ENCODE results near the gene SYDE1.

Gene SYDE1

DNA sequence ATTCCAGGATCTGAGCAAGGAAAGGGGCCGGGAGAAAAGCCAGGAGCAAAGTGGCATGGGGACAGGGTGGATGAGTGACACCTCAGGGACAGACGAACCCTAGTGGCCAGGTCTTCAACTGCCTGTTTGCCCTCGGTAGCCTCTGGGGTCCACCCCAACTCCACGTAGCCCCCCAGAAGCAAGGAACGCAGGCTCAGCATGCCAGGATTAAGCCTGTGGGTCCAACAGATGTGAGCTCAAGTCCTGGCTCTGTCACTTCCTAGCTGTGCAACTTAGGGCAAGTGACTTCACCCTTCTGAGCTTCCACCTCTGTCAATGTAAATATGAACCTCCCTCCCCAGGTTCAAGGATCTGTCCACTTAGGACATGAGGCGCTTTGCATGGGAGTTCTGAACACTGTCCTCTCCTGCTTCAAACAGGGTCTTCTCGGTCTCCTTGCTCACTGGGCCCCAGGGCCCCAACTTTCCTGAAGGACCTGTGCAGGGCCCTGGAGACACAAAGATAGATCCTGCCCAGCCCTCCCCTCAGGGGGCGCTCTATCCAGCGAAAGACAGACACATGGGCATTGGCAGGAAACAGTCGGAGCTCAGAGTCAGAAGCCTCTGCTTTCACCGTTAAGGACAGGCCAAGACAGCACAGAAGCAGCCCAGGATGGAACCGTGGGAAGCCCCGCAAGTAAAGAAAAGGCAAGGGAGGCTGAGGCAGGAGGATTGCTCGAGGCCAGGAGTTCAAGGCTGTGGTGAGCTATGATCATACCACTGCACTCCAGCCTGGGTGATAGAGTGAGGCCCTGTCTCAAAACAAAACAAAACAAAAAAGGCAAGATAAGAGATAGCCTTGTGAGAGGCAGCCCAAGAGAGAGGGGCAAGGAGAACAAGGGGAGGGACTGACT lies 13.2 kb downstream of the SYDE1 start:
- Histone ChIP-seq H3K27me3 (ENCODE audit: insufficient read depth, low read depth, severe bottlenecking) (no peaks in the 10 kb centered on the region), H3K4me3 (ENCODE audit: low read depth, low read length) (no peak overlapping the region), H3K9me3 (ENCODE audit: severe bottlenecking) (no peaks in the 10 kb centered on the region), H3K27ac (no peak overlapping the region), H3K36me3 (peaks cover 75% of the 10 kb centered on the region)
- DNase-seq = no peak
- no peak for TF ChIP-seq CTCF (IDR thresholded peaks at IDR 0.05; ENCODE audit: low read depth, low read length)

DNA sequence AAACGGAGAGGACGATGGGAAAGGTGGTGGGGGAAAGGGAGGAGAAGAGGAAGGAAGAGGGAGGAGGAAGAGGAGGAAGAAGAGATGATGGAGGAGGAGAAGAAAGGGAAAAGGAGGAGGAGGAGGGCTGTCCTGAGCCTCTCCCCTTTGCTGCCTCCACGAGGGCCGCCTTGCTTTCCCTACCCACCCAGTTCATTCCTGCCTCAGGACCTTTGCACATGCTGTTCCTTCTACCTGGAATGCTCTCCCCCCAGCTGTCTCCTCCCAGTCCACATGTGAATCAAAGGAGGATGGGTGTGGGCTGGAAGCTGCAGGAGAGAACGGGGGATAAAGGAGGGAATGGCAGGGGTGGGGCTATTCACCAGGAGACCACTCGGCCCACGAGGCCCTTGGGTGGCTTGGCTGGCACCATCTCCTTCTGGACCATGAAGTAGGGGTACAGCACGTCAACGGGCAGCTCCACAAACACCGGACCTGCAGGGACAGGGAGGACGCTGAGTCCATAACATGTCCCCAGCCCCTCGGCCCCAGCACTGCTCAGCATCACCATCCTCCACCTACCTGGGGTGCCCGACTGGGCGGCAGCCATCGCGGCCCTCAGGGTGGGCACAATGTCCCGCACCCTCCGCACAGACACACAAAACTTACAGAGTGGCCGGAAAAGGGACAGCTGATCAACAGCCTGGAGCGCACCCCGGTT lies 15.3 kb downstream of the SYDE1 start:
- Histone ChIP-seq H3K27ac (no peak overlapping the region), H3K36me3 (peaks cover 54% of the 10 kb centered on the region), H3K9me3 (ENCODE audit: severe bottlenecking) (no peaks in the 10 kb centered on the region), H3K27me3 (ENCODE audit: insufficient read depth, low read depth, severe bottlenecking) (no peaks in the 10 kb centered on the region), H3K4me3 (ENCODE audit: low read depth, low read length) (no peak overlapping the region)
- TF ChIP-seq CTCF (IDR thresholded peaks at IDR 0.05; ENCODE audit: low read depth, low read length) = no peak
- DNase-seq = no peak

- no peak overlapping the region for H3K27ac ChIP-seq
- H3K27me3 ChIP-seq (ENCODE audit: insufficient read depth, low read depth, severe bottlenecking) = no peaks in the 10 kb centered on the region
- H3K4me3 ChIP-seq (ENCODE audit: low read depth, low read length) = no peak overlapping the region
- no peaks in the 10 kb centered on the region for H3K9me3 ChIP-seq (ENCODE audit: severe bottlenecking)
- no peak for TF ChIP-seq CTCF (IDR thresholded peaks at IDR 0.05; ENCODE audit: low read depth, low read length)
- peaks cover 46% of the 10 kb centered on the region for H3K36me3 ChIP-seq
- no peak for DNase-seq
Observed at GRCh38 chr19:15123031-15123890, 16.1 kb downstream of the SYDE1 start.

GRCh38 chr19:15123900-15124299 lies 16.7 kb downstream of the SYDE1 start:
- Histone ChIP-seq H3K27me3 (ENCODE audit: insufficient read depth, low read depth, severe bottlenecking) (no peaks in the 10 kb centered on the region), H3K27ac (no peak overlapping the region; the same call in 1 of the 2 replicates), H3K9me3 (ENCODE audit: severe bottlenecking) (no peaks in the 10 kb centered on the region), H3K36me3 (peaks cover 40% of the 10 kb centered on the region), H3K4me3 (ENCODE audit: low read depth, low read length) (peak overlapping the region; percentile 66; the same call in 1 of the 2 replicates)
- no peak for DNase-seq
- no peak for TF ChIP-seq CTCF (IDR thresholded peaks at IDR 0.05; ENCODE audit: low read depth, low read length)

GRCh38 chr19:15124572-15125231 lies 17.5 kb downstream of the SYDE1 start:
- peak overlapping the region; percentile 91 for H3K27ac ChIP-seq
- no peak for TF ChIP-seq CTCF (IDR thresholded peaks at IDR 0.05; ENCODE audit: low read depth, low read length)
- H3K9me3 ChIP-seq (ENCODE audit: severe bottlenecking) = no peaks in the 10 kb centered on the region
- peaks cover 32% of the 10 kb centered on the region for H3K36me3 ChIP-seq
- peak overlapping the region; percentile 66 for H3K4me3 ChIP-seq (ENCODE audit: low read depth, low read length)
- H3K27me3 ChIP-seq (ENCODE audit: insufficient read depth, low read depth, severe bottlenecking) = no peaks in the 10 kb centered on the region
- no peak for DNase-seq

All from WERI-Rb-1 (cell line).